Measurements from ENCODE around the gene ARFIP2. TPM values are rescaled to one million over a fixed set of nuclear protein-coding genes. Genes with fewer than 3 reads are reported as not detected.

The ARFIP2 gene
- total RNA-seq, 1 experiment from 2014 or later: 55.1 TPM

GRCh38 chr11:6497069-6497839 is 16.1 kb upstream of the ARFIP2 start, which contains the start of gene DNHD1:
Gene DNHD1, plus strand, starts transcription at chr11:6497280. Its CDS starts 936 bp downstream, at chr11:6498216.
- Histone ChIP-seq H2BK5ac (ENCODE audit: insufficient read length, low read length) (no peak within 1 kb of the TSS), H2BK12ac (ENCODE audit: insufficient read length, low read depth, low read length) (no peak within 1 kb of the TSS), H3T11ph (ENCODE audit: low read length) (no peak within 1 kb of the TSS), H3K56ac (ENCODE audit: insufficient read length, low read depth, low read length) (no peak within 1 kb of the TSS), H2AK5ac (ENCODE audit: insufficient read length, low read length) (no peak within 1 kb of the TSS), H3K27ac (ENCODE audit: insufficient read length, low read depth, low read length) (no peak within 1 kb of the TSS), H4K20me1 (ENCODE audit: control insufficient read depth, insufficient read depth, insufficient read length) (no peaks in the 10 kb centered on the region), H2BK20ac (ENCODE audit: low read depth, low read length, poor library complexity, severe bottlenecking) (no peak within 1 kb of the TSS), H4K5ac (ENCODE audit: insufficient read length, low read depth, low read length) (no peak within 1 kb of the TSS), H3K23me2 (ENCODE audit: insufficient read length, low read depth, low read length, poor library complexity, severe bottlenecking) (no peaks in the 10 kb centered on the region), H3K79me1 (ENCODE audit: insufficient read depth, low read depth, low read length, poor library complexity, severe bottlenecking) (no peaks in the 10 kb centered on the region), H3K18ac (ENCODE audit: insufficient read length, low read depth, low read length) (no peak within 1 kb of the TSS), H3K9me3 (ENCODE audit: control insufficient read depth, low read depth, low read length) (no peaks in the 10 kb centered on the region), H3K14ac (ENCODE audit: insufficient read depth, low read length) (no peak within 1 kb of the TSS; the same call in 1 of the 2 replicates), H2BK120ac (ENCODE audit: low read depth, low read length, poor library complexity, severe bottlenecking) (no peak within 1 kb of the TSS), H3K4me1 (ENCODE audit: insufficient read depth, low read length) (no peaks in the 10 kb centered on the region), H4K91ac (ENCODE audit: insufficient read length, low read depth, low read length) (no peak within 1 kb of the TSS), H3K27me3 (ENCODE audit: insufficient read depth, low read length) (no peaks in the 10 kb centered on the region), H3K4me2 (ENCODE audit: insufficient read depth, insufficient read length, low read length) (peak within 1 kb of the TSS; percentile 41), H3K79me2 (ENCODE audit: insufficient read depth, low read length) (no peaks in the 10 kb centered on the region), H2BK15ac (ENCODE audit: low read depth, low read length) (no peak within 1 kb of the TSS), H4K8ac (replicated peaks; ENCODE audit: insufficient read length, low read depth, low read length) (no peak within 1 kb of the TSS), H3K23ac (ENCODE audit: insufficient read length, low read depth, low read length) (no peak within 1 kb of the TSS), H2AFZ (ENCODE audit: low read length) (no peak within 1 kb of the TSS), H3K4ac (ENCODE audit: low read depth, low read length) (no peak within 1 kb of the TSS), H3K9ac (ENCODE audit: extremely low read depth, insufficient read length, low read length) (peak within 1 kb of the TSS; percentile 4)
- H3K36me3 Mint-ChIP-seq (ENCODE audit: insufficient read depth in 1 of 3, low read depth in 3 of 3): peaks cover 1 to 12% (median 8%) of the 10 kb centered on the region in 3 experiments; a peak in 5 of 7 replicates
- DNase-seq: peak; percentile 78
- WGBS (ENCODE audit: extremely low coverage, insufficient read length, low lambda C conversion rate): no CpG with 5 or more reads among the region's 33 CpGs
- H3K4me1 Mint-ChIP-seq: peaks cover 9 to 13% of the 10 kb centered on the region in 2 experiments
- H3K27me3 Mint-ChIP-seq (ENCODE audit: low read depth): no peaks in the 10 kb centered on the region
- H3K4me3 Mint-ChIP-seq: peak within 1 kb of the TSS in 1 of 2 experiments; percentile 31; a peak in 4 of 5 replicates
- no peaks in the 10 kb centered on the region for H3K9me3 Mint-ChIP-seq
- no peak for TF ChIP-seq CTCF (conservative IDR thresholded peaks at IDR 0.05)
- H3K27ac Mint-ChIP-seq: peak within 1 kb of the TSS; percentile 2 to 61 (median 50); a peak in 5 of 7 replicates

All from H9 (cell line).